GM12872 (cell line): Measurements from ENCODE around the gene GALNS.

Source experiments
- TF ChIP-seq, protein P1 (sequence below): IDR thresholded peaks from 3 replicates; pipeline ENCODE4 v1.5.1; 2011; ENCODE audit warnings: low read depth, mild to moderate bottlenecking, low read length, moderate library complexity; ENCODE audit not compliant: insufficient read depth

The GALNS gene

DNA sequence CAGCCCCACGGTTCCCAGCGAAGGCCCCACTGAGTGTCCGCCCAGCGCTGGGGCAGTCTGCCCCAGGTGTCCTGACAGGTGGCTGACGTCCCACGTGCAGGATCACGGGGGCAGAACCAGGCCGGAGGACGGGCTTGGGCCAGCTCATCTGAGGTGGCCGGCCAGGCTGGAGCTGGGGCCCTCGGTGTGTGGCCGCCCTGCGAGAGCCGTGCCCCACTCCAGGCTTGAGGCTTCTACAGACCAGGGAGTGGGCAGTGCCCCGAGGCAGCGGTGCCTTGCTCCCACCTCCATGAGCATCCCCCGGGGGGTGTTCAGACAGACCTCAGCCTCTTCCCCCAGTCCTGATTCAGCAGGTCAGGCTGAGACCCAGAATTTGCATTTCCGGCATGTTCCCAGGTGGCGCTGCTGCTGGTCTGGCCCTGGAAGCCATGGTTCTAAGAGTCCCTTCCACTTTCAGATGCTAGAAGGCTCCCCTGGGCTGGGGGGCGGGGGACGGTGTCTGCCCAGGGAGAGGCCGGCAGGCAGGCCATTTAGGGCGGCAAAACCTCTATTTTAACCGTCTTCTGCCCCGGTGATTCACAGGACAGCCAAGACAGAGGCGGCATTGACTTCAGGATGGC is 45.1 kb upstream of the GALNS start:
- TF ChIP-seq, protein P1, sequence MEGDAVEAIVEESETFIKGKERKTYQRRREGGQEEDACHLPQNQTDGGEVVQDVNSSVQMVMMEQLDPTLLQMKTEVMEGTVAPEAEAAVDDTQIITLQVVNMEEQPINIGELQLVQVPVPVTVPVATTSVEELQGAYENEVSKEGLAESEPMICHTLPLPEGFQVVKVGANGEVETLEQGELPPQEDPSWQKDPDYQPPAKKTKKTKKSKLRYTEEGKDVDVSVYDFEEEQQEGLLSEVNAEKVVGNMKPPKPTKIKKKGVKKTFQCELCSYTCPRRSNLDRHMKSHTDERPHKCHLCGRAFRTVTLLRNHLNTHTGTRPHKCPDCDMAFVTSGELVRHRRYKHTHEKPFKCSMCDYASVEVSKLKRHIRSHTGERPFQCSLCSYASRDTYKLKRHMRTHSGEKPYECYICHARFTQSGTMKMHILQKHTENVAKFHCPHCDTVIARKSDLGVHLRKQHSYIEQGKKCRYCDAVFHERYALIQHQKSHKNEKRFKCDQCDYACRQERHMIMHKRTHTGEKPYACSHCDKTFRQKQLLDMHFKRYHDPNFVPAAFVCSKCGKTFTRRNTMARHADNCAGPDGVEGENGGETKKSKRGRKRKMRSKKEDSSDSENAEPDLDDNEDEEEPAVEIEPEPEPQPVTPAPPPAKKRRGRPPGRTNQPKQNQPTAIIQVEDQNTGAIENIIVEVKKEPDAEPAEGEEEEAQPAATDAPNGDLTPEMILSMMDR = no peak

DNA sequence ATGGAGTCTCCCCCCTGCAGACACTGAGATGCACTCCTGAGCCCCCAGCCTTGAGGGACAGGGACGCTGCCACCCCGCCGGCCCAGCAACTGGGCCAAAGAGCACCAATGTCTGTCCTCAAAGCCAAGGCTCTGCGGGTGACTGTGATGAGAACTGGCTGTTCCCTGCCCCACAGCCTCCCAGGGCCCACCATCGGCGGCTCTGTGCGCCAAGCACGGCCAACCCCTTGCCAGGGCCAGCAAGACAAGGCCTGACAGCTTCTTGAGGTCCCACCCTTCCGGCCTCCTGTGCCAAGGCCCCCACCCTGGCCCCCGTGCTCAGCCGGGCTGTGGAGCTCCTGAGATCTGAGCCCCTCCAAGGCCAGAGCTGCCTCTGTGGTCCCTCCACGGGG is 43.9 kb upstream of the GALNS start:
- TF ChIP-seq, protein P1 = no peak

DNA sequence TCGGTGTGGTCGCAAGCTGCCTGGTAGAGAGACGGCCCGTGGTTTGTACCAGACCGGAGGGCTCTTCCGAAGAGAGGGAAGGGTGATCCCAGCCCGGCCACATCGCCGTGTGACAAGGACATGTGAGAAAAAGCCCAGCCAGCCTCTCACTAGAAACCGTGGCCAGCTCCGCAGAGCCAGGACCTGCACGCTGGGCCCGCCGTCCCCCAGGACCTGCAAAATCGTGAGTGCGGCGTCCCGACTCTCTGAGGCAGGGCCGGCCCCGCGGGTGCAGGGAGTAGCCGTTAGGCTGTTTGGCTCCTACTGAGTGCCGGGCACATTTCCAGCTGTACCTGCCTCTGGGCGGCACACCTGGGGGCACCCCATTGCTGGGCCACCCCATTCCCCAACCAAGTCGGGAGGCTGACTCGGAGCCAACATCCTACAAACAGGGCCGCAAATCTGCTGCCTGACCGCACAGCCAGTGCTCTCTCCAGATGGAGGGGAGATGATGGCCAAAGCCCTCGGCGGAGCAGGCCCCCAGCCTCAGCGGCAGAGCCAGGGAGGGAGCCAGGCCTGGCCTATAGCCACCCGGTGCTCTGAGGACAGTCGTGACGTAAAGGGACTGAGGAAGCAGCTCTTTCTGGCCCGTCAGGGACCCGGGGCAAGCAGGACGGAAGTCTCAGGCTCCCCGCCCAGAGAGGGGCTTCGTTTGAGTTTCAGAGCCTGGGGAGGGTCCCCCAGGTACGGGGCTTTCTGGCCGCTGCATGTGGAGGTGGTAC is 43.3 kb upstream of the GALNS start:
- TF ChIP-seq, protein P1 = no peak

DNA sequence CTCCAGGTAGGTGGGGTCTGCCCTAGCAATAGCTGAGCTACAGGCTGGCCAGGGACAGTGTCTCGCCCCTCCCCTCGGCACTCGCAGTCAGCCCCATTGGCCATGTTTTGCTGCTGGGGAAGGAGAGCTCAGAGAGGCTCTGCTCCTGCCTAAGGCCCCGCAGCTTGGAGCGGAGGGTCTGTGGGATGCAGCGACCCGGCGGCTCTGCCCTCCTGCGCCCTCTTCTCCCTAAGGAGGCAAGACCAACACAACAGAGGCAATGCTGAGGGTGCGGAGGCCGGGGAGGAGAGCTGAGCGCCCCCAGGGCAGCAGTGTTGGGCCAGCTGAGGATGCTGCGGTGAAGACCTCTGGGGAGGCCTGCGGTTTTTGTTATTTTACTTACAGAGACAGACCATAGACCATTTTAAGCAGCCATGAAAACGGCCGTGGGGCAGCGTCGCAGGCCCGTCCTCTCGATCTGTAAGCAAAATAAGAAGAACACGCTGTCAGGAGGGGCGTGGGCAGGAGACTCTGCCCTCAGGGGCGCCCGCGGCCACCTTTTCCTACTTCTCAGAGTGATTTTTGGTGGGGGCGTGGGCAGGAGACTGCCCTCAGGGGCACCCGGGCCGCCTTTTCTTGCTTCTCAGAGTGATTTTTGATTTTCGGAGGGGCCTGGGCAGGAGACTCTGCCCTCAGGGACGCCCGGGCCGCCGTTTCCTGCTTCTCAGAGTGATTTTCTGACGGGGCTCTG is 41.1 kb upstream of the GALNS start:
- TF ChIP-seq, protein P1 = no peak

DNA sequence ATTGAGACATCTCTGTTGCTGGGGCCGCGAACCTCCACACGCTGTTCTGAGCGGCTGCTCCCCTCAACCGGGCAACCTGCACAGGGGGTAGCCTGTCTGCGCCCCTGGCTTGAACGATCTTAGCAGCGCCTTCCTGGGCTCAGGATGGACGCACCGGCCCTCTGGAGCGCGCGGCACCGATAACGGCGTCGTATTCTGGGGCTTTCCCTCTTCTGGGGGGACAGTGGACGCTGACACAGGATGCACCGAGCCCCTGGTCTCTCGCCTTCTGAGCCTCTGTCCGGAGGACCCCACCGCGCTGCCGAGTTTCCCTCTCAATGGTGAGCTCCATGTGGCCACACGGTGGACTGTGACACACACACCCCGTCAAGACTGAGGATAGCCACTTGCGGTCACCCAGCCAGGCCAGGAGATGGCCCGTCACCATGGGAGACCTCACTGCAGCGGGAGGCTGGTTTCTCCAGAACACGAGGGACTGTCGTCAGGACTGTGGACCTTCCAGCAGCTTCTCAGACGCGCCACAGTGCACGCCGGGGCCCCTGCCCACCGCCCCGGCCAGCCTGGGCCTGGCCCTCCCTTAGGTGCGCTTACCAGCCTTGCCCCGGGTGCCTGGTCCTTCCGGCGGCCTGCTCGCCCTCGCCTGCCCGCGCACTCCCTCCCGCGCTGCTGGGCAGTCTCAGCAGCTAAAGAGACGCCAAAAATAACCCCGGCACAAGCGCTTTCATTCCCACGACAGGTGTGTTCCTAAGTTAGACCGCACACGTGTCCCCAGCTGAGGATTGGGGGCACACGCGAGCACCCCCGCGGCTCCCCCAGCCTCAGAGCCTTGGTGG is 39.7 kb upstream of the GALNS start:
- TF ChIP-seq, protein P1 = no peak

DNA sequence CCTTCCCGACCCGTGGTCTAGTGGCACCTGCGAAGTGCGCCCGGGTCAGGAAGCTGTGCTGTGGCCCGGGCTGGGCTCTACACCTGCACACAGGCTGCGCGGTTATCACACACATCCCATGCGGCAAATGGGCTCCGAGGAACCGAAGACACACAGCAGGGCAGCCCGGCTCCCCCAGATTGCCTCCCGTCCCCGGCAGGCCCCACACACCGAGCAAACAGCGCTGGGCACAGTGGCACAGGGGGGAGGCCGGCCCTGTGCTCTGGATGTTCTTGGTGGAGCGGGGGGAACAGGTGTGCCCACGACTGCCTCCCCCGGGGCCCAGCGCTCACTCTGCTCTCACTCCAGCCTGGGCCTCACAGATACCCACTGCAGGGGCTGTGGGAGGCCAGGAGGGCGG is 38.6 kb upstream of the GALNS start:
- TF ChIP-seq, protein P1 = no peak

DNA sequence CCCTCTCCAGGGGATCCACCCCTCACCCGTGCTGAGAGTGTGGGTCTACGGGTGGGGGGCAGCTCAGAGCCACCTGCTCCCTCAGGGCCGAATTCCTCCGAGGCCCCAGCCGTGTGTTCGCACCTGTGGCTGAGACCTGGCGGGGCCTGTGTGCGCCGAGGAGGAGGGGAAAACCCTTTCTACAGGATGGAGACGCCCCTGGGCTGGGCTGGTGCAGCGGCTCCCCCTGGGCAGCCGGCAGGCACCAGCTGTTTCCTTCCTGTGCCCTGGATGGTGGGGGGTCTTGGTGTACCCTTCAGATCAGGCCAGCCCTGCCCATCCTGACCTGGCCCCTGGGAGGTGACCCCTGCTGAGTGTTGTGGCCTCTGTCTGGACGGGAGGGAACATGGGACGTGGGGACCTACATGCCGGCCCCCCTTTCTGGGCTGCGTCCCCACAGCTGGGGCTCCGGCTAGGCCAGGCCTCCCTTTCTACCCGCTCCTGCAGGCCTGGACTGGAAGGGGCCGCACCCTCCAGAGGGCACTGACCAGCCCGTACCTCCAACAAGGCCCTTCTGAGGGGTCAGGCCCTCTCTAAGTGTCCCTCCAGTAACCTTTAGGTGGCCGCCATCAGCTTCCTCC is 38.0 kb upstream of the GALNS start:
- TF ChIP-seq, protein P1 = no peak
